ENCODE data around the gene GAB1.

- no peak for TF ChIP-seq CTCF (IDR thresholded peaks at IDR 0.05)
- no peak for TF ChIP-seq EZH2 (IDR thresholded peaks at IDR 0.05; ENCODE audit: borderline replicate concordance, insufficient read depth, low read depth, low read length, poor library complexity, severe bottlenecking)
Measured at GRCh38 chr4:143343276-143343831, 6.7 kb downstream of the GAB1 start.
